ENCODE results near the gene TMEM213. TPM values are rescaled to one million over a fixed set of nuclear protein-coding genes. Genes with fewer than 3 reads are reported as not detected.

Gene TMEM213
- total and polyA plus RNA-seq, 9 of the 15 experiments (the other 6 are each of a cell fraction or from before 2014, with no cell fraction given): not detected

DNA sequence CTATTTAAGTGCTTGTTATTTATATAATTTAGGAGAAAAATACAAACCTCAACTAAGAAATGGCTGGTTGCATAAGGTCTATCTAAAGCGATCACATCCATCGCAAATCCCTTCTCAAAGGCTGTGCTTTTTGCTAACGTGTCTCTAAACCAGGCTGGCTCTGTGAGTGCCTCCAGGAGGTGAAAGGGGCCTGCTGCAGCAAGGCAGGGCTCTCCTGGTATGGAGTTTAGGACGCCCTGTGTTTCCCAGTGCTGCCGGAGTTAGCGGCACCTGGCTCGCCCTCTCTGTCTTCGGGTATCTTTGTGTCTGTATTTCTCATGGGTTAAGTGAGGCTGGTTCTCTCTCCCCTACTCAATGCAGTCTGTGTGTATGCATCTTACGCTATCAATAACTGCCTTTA, 68.6 kb downstream of the TMEM213 start:
- Histone ChIP-seq H3K9ac (ENCODE audit: insufficient read depth in 1 of 2, low read depth in 2 of 2, low read length in 2 of 2) (no peak overlapping the region), H3K27me3 (ENCODE audit: control insufficient read depth in 2 of 2, insufficient read depth in 2 of 2, low read length in 2 of 2) (peaks cover 41 to 70% of the 10 kb centered on the region in 2 experiments), H3K79me2 (ENCODE audit: control insufficient read depth, insufficient read depth, low read length) (no peaks in the 10 kb centered on the region), H3K9me3 (replicated peaks; ENCODE audit: control insufficient read depth, insufficient read depth, low read depth, low read length) (no peaks in the 10 kb centered on the region), H3K27ac (ENCODE audit: extremely low read depth, low read depth, low read length) (no peak overlapping the region), H3K4me3 (no peak overlapping the region), H2AFZ (ENCODE audit: low read depth, low read length) (peak overlapping the region; percentile 30; the same call in 1 of the 2 replicates), H3K4me2 (ENCODE audit: insufficient read depth, low read length) (no peak overlapping the region; the same call in 1 of the 2 replicates), H4K20me1 (replicated peaks; ENCODE audit: control insufficient read depth, insufficient read depth, low read length) (no peaks in the 10 kb centered on the region), H3K4me1 (replicated peaks in 1 of 2; ENCODE audit: control insufficient read depth in 2 of 2, insufficient read depth in 2 of 2, low read length in 2 of 2) (peaks cover 3 to 18% of the 10 kb centered on the region in 2 experiments; a peak in 4 of 5 replicates), H3K9me1 (ENCODE audit: control insufficient read depth, insufficient read depth, low read length) (no peaks in the 10 kb centered on the region), H3K36me3 (ENCODE audit: control insufficient read depth, insufficient read depth, low read length) (no peaks in the 10 kb centered on the region)
- DNase-seq (ENCODE audit: extremely low read depth in 1 of 4, low spot score in 3 of 4) (no peak), FAIRE-seq (no peak), ATAC-seq (peak; percentile 35; the same call in 2 of the 3 replicates)
- TF ChIP-seq RCOR1 (IDR thresholded peaks at IDR 0.05; ENCODE audit: borderline replicate concordance in 1 of 2, low read depth in 2 of 2, low read length in 2 of 2): no peak
- TF ChIP-seq, protein P1, sequence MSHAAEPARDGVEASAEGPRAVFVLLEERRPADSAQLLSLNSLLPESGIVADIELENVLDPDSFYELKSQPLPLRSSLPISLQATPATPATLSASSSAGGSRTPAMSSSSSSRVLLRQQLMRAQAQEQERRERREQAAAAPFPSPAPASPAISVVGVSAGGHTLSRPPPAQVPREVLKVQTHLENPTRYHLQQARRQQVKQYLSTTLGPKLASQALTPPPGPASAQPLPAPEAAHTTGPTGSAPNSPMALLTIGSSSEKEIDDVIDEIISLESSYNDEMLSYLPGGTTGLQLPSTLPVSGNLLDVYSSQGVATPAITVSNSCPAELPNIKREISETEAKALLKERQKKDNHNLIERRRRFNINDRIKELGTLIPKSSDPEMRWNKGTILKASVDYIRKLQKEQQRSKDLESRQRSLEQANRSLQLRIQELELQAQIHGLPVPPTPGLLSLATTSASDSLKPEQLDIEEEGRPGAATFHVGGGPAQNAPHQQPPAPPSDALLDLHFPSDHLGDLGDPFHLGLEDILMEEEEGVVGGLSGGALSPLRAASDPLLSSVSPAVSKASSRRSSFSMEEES (CRISPR knock-in tag; IDR thresholded peaks at IDR 0.05): no peak
- no peak for TF ChIP-seq NFYB (IDR thresholded peaks at IDR 0.05; ENCODE audit: extremely low read depth, insufficient read length)
- TF ChIP-seq, protein P2, sequence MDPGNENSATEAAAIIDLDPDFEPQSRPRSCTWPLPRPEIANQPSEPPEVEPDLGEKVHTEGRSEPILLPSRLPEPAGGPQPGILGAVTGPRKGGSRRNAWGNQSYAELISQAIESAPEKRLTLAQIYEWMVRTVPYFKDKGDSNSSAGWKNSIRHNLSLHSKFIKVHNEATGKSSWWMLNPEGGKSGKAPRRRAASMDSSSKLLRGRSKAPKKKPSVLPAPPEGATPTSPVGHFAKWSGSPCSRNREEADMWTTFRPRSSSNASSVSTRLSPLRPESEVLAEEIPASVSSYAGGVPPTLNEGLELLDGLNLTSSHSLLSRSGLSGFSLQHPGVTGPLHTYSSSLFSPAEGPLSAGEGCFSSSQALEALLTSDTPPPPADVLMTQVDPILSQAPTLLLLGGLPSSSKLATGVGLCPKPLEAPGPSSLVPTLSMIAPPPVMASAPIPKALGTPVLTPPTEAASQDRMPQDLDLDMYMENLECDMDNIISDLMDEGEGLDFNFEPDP (CRISPR knock-in tag; IDR thresholded peaks at IDR 0.05): no peak
- TF ChIP-seq WHSC1 (IDR thresholded peaks at IDR 0.05; ENCODE audit: low read length): no peak
- no peak for TF ChIP-seq ZNF586 (CRISPR knock-in tag; conservative IDR thresholded peaks at IDR 0.05)
- TF ChIP-seq VEZF1 (CRISPR knock-in tag; IDR thresholded peaks at IDR 0.05): no peak
- TF ChIP-seq, protein P3, sequence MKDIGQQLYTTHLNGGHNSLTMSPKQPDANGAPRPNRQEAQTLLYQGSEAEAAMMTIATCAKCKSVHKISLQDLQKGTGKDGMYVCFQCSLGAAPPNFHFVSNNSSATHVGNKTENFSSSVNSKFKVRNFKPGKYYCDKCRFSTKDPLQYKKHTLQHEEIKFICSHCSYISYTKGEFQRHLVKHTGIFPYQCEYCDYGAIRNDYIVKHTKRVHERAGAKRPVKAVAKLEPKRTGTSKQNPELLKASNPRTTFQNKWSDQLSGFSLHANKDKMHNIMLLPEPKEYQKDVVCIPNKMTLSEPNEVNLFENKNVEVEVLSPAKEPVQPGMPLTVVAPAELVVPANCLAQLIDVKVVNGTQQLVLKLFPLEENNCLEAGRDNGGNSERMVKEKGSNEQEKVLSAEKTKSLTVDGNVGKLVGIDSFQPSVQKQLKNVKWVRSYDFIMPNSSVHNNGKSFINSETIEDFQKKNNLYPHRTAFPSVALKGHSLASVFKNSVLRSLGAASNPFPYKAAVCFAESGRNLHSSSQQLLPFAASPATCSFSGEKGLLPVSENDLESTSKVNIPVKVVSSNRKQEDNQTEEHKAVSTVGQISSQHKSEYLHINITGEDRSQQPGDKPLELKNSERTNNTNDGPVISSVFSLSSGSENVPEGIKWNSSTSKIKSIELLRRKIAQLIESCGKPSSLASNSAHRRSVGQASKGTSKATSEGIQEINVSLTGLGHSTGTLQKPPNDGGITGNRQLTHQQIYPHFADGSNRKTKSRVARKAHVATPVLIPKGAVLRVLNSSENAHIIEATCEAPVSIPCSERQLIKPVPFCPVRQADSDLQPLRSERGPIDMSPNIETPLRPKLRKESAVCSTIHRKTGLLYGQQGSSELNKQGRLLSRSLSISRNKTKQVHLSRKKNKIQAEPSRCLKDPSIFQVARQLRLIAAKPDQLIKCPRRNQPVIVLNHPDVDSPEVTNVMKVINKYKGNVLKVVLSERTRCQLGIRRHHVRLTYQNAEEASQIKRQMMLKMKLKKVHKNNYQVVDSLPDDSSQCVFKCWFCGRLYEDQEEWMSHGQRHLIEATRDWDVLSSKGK (CRISPR knock-in tag; IDR thresholded peaks at IDR 0.05): no peak
- TF ChIP-seq CREBBP (IDR thresholded peaks at IDR 0.05; ENCODE audit: low read depth, low read length): no peak
- no peak for TF ChIP-seq ZBTB49 (CRISPR knock-in tag; IDR thresholded peaks at IDR 0.05; ENCODE audit: borderline replicate concordance)
- no peak for TF ChIP-seq PHB2 (IDR thresholded peaks at IDR 0.05; ENCODE audit: low read depth)
- ChIA-PET CTCF (ENCODE audit: low intra/inter-chr PET ratio) (interaction anchor here (1.1 kb wide), 2 partner anchors 1212 to 1239 kb away, joined by 3 read pairs; no protein-coding TSS in a partner anchor), POLR2A (no interaction called here)
- no TSS peak for BruUV-seq (replicated peaks)
- in situ Hi-C loops (cut with MboI) (no loop called here), intact Hi-C loops (cut with micrococcal nuclease) (loop anchor here (1.0 to 10.0 kb wide), 3 partner anchors 182 to 705 kb away; no protein-coding TSS in a partner anchor)
- WGBS (ENCODE audit: insufficient coverage, low coverage, missing lambda C conversion rate): 3% methylated on average over 9 of the region's 9 CpGs
